Activated CD4-positive, alpha-beta T cell treated with anti-CD3 and anti-CD28 coated beads for 24 hours (primary cell): ENCODE data around the gene E2F2.

Source experiments
- DNase-seq, 2 donors: peaks; one replicate each; pipeline ENCODE4 v3.0.0-alpha.2; 2020; ENCODE audit warnings: low read depth in 2 of 2

E2F2 gene

GRCh38 chr1:23484253-23485001 lies 46.6 kb downstream of the E2F2 start:
- peak; percentile 85 to 90 for DNase-seq

GRCh38 chr1:23483321-23484252 lies 47.4 kb downstream of the E2F2 start, which contains the start of gene ASAP3:
Gene ASAP3, minus strand, starts transcription at chr1:23484179. Its CDS starts 46 bp downstream, at chr1:23484133.
- DNase-seq: no peak

DNA sequence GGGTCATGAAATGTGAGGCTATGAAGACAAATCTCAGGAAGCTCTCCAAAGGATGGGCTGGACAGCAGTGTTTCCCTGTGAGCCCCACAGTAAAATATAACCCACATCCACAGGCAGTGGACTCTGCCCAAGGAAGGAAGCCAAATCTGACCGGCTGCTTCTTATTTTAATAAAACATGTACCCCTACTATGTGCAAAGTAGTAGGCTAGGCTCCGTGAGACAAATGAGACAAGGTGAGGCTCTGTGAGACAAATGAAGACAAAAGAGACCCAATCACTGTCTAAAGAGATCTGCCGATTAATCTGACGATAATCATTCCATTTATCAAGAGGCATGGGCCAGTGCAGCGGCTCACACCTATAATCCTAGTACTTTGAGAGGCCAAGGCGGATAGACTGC lies 49.1 kb downstream of the E2F2 start:
- DNase-seq: no peak

DNA sequence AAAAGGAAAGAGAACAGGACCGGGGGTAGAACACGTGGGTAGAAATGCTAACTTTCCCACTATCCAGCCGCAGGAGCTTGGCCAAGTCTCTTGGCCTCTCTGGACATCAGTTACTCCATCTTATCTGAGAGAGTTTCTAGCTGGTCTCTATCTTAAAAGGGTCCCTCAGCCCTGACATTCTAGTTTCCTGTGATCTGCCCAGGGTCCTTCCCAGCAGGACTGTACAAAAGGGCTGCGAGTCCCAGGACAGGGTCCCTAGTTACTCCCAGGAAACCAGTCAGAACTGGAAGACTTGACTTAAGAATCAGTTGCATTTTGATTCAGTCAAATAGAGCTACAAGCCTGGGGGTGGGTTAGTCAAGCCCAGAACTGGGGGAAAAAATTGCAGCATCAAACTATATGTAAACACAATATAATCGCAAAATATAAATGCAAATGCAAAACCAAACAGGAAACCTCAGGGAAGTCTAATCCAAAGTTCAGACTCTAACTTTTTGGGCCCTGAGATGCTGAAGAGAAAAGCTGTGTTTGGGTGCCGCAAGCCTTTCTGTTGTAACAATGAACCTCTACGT lies 49.9 kb downstream of the E2F2 start:
- DNase-seq: no peak

GRCh38 chr1:23480187-23481025 lies 50.6 kb downstream of the E2F2 start:
- no peak for DNase-seq

DNA sequence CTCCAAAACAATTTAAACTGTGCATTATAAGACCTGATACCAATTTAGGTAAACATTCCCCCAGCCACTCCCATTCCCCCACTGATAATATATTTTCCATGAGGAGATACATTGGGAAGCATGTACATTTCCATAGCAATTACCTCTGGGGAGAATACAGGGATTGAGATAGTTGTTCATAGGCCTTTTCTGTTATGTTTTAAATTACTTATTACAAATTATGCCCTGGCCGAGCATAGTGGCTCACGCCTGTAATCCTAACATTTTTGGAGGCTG lies 51.4 kb downstream of the E2F2 start:
- no peak for DNase-seq

DNA sequence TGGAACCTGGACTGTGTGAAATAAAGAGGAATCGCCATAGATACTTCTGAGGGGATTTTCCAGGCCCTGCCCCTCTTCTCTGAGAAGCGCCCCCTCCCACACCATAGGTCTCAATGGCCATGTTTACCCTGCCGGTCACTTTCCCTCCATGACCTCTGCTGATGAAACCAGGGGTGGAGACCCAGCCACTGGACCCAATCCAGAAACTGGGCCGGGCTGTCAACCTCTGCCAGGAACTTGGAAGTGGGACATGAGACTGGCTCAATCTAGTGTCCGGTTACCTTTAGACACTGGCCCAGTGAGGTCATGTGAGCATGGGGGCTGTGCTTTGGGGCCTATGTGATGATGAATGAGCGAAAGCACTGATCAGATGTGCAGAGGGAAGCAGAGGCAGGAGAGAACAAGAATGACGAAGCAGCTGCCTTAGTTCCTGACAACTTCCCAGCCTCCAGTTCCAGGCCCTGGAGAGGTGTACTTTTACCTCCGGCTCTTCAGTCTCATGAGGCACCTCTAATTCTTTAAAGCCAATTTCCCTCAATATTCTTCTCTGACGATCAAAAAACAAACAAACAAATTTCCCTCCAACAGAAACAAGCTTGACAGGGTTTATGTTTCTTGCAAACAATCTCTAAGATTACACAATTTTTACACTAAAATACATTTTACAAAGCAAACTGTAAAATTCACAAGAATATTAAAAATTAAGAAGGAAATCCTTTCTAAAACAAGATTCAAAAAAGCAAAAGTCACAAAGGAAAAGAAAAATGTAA lies 52.0 kb downstream of the E2F2 start:
- DNase-seq: no peak

DNA sequence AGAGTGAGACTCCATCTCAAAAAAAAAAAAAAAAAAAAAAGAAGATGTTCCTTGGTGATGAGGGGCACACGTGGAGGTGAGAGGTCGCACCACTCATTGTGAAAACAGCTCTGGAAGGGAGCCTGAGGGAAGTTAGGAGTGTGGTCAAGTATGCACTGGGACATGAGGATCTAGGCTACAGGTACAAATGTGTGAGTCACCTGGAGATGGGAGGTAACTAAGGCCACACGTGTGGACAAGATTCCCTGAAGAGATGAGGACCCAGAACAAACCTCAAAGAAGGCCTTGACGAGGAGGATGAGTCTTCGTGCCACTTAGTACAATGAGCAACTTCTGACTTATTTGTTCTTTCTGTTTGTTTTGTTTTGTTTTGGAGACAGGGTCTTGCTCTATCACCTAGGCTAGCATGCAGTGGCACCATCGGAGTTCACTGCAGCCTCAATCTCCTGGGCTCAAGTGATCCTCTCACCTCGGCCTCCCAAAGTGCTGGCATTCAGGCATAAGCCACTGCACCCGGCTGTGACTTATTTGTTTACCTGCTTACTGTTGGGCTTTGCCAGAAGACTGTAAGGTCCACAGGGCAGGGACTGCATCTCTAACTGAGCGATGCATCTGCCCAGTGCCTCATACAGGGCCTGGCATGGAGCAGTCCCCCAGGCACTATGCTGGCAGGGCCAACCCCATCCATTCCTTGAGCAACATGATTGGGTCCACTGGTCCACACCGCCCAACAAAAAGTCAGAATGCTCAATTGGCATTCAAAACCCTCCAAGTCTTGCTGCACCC lies 53.5 kb downstream of the E2F2 start:
- no peak for DNase-seq

GRCh38 chr1:23475641-23476040 lies 55.4 kb downstream of the E2F2 start:
- DNase-seq: no peak

- no peak for DNase-seq
Observed at GRCh38 chr1:23475134-23475628, 55.9 kb downstream of the E2F2 start.

GRCh38 chr1:23473037-23473800 lies 57.8 kb downstream of the E2F2 start:
- DNase-seq: no peak

GRCh38 chr1:23472351-23473036 lies 58.5 kb downstream of the E2F2 start:
- no peak for DNase-seq

- DNase-seq: no peak
Observed at GRCh38 chr1:23471473-23472075, 59.5 kb downstream of the E2F2 start.

- no peak for DNase-seq
Observed at GRCh38 chr1:23470282-23471070, 60.6 kb downstream of the E2F2 start.

DNA sequence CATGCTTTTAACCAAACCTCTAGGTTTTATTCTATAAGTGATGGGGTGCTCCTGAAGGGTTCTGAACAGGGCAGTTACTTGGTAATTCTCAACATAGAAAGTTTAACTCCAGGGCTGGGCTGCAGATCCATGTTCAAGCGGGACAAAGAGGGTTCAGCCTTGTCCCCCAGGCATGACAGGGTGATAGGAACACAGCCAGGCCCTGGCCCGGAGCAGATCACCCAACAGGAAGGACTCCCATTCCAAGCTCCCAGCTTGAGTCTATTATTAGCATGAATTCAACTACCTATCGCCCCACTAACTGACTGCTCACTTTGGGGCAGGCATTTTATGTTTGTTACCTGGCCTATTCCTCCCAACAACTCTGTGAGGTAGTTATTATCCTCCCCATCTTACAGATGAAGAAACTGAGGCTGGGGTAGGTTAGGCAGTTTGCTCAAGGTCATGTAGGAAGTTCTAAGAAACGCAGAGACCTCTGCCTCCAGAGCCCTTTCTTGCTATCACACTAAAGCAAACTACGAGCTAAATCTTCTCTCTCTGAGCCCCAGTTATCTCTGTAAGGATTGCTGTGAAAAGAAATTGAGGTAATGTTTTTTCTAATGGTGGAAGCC lies 61.6 kb downstream of the E2F2 start:
- DNase-seq: no peak

GRCh38 chr1:23466423-23466989 lies 64.5 kb downstream of the E2F2 start:
- no peak for DNase-seq

DNA sequence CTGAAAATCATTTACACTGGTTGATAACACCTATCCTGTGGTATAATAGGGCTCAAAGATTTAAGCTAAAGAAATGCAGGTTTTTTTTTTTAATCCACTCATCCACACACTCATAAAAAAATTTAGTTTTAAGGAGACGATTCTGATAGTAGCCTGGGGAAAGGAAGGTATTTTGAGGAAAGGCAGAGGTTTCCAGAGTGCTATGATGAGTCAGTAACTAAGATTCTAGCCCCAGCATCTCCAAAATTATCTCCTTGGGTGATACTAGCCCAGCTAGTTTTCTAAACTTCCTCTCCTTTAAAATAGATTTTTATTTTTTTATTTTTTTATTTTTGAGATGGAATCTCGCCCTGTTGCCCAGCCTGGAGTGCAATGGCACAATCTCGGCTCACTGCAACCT lies 67.7 kb downstream of the E2F2 start:
- DNase-seq: no peak
